Endothelial cell of umbilical vein (primary cell): ENCODE measurements around the gene HOXB7. TPM values are rescaled to one million over a fixed set of nuclear protein-coding genes. Genes with fewer than 3 reads are reported as not detected.

Experiments used
- BruUV-seq: library from RNA; stranded (reverse); fragments of 400-500 nt; replicated peaks from 2 replicates; lab custom pipeline; 2021; lab: Mats Ljungman, UMichigan
- CTCF ChIA-PET: fragments of 300-600, 350-600 bp; sonication (Branson Sonifier 250); formaldehyde crosslinking; loops from one replicate; lab custom pipeline; 2021; ENCODE audit warnings: antibody characterized with exemption, inconsistent platforms; lab: Charles Lee
- POLR2A ChIA-PET: fragments of 300-600, 350-600 bp; sonication (Branson Sonifier 250); formaldehyde crosslinking; loops from one replicate; lab custom pipeline; 2021; ENCODE audit warnings: antibody characterized with exemption, inconsistent platforms; lab: Charles Lee
- DNase-seq: peaks from one replicate; pipeline ENCODE4 v3.0.0-alpha.2; 2011; ENCODE audit warnings: low read depth, low spot score
- FAIRE-seq: peaks from 2 replicates; lab custom pipeline; 2011; peaks lifted over from hg19 to GRCh38; lab: Jason Lieb, UNC
- H2AFZ ChIP-seq: 2 replicates; pipeline ENCODE4 v1.6.0; 2012; ENCODE audit warnings: low read depth, low read length, control low read depth, inconsistent platforms
- H3K27ac ChIP-seq: 2 replicates; pipeline ENCODE4 v1.5.1; 2011; ENCODE audit warnings: low read depth, mild to moderate bottlenecking, control low read depth, low read length, moderate library complexity; ENCODE audit not compliant: insufficient read depth
- H3K27me3 ChIP-seq, 2 experiments: 2 replicates each; pipeline versions ENCODE4 v1.6.0 to v1.6.1; 2011; ENCODE audit warnings: low read length in 2 of 2, mixed read lengths in 1 of 2; ENCODE audit not compliant: control insufficient read depth in 2 of 2, insufficient read depth in 2 of 2
- H3K36me3 ChIP-seq, 2 experiments: 2 replicates in 1 of 2; 3 replicates in 1 of 2; pipeline ENCODE4 v1.5.1; 2011; ENCODE audit warnings: low read length in 2 of 2, mild to moderate bottlenecking in 1 of 2, moderate library complexity in 1 of 2; ENCODE audit not compliant: control insufficient read depth in 2 of 2, insufficient read depth in 2 of 2; ENCODE audit errors: extremely low read depth in 1 of 2
- H3K4me1 ChIP-seq: 3 replicates; pipeline ENCODE4 v1.5.1; 2011; ENCODE audit warnings: mild to moderate bottlenecking, low read length; ENCODE audit not compliant: control insufficient read depth, insufficient read depth; ENCODE audit errors: extremely low read depth
- H3K4me2 ChIP-seq: 2 replicates; pipeline ENCODE4 v1.6.1; 2011; ENCODE audit warnings: low read length, control low read depth, mixed read lengths; ENCODE audit not compliant: insufficient read depth
- H3K4me3 ChIP-seq, 3 experiments: fragments of 200-600 bp in 1 of 3; sonication (generic), shearing (Covaris generic) in 1 of 3; replicated peaks in 1 of 3; 2 replicates each; pipeline ENCODE4 v1.5.1; 2011 to 2016; ENCODE audit warnings: control low read depth in 3 of 3, low read length in 3 of 3, mild to moderate bottlenecking in 2 of 3, inconsistent platforms in 1 of 3, low read depth in 1 of 3, moderate library complexity in 1 of 3; ENCODE audit not compliant: insufficient read depth in 1 of 3
- H3K79me2 ChIP-seq: 2 replicates; pipeline ENCODE4 v1.6.0; 2012; ENCODE audit warnings: low read length, inconsistent platforms; ENCODE audit not compliant: control insufficient read depth, insufficient read depth
- H3K9ac ChIP-seq: replicated peaks from 2 replicates; pipeline ENCODE3; 2011; ENCODE audit warnings: low read length, control low read depth; ENCODE audit not compliant: insufficient read depth; ENCODE audit errors: extremely low read depth
- H3K9me1 ChIP-seq: replicated peaks from 3 replicates; pipeline ENCODE4 v1.6.0; 2011; ENCODE audit warnings: mild to moderate bottlenecking, low read length; ENCODE audit not compliant: control insufficient read depth, insufficient read depth; ENCODE audit errors: extremely low read depth
- H3K9me3 ChIP-seq: replicated peaks from 2 replicates; pipeline ENCODE4 v1.5.1; 2012; ENCODE audit warnings: low read length, inconsistent platforms; ENCODE audit not compliant: control insufficient read depth, insufficient read depth
- H4K20me1 ChIP-seq: replicated peaks from 2 replicates; pipeline ENCODE3; 2011; ENCODE audit warnings: mild to moderate bottlenecking, low read length; ENCODE audit not compliant: control insufficient read depth, insufficient read depth; ENCODE audit errors: extremely low read depth
- EZH2 ChIP-seq: IDR thresholded peaks from 2 replicates; pipeline ENCODE4 v1.6.1; 2012; ENCODE audit warnings: borderline replicate concordance, low read depth, mild to moderate bottlenecking, moderate library complexity, low read length, inconsistent platforms; ENCODE audit not compliant: severe bottlenecking
- MYC ChIP-seq: IDR thresholded peaks from one replicate; pipeline ENCODE4 v1.6.1; 2011; ENCODE audit warnings: mild to moderate bottlenecking, low read depth, low read length
- POLR2A ChIP-seq: IDR thresholded peaks from 2 replicates; pipeline ENCODE4 v1.6.1; 2012; ENCODE audit warnings: low read depth, mild to moderate bottlenecking, control low read depth, low read length
- dilution Hi-C: fragments of 300-500 bp; cut with MboI; formaldehyde crosslinking; loops from one replicate; pipeline ENCODE4 v1.15.0; 2019; ENCODE audit warnings: low sequenced_read_pairs; ENCODE audit not compliant: extremely low pct_ligation_motif_present
- intact Hi-C: fragments of 100-400 bp; cut with micrococcal nuclease; formaldehyde crosslinking; loops from one replicate; pipeline ENCODE4 v1.10.0; 2022
- polyA plus RNA-seq, 4 experiments: library from polyadenylated mRNA; depleted of rRNA in 3 of 4; stranded (reverse) in 3 of 4; unstranded in 1 of 4; fragments of >200 nt; gene quantifications; 2 replicates each; pipeline versions ENCODE4 v1.2.1 to v1.2.3, GENCODE V29; 2011 to 2012; ENCODE audit warnings: missing spikeins in 1 of 4
- total RNA-seq: library from RNA; stranded (reverse); gene quantifications from 2 replicates; pipeline ENCODE4 v1.2.3, GENCODE V29; 2021
- TF ChIP-seq, protein P1 (sequence below), 2 donors: IDR thresholded peaks; 1 replicate in 1 of 2; 2 replicates in 1 of 2; pipeline ENCODE4 v1.5.1; 2011; ENCODE audit warnings: low read length in 2 of 2, mild to moderate bottlenecking in 2 of 2, moderate library complexity in 2 of 2, control low read depth in 1 of 2, inconsistent platforms in 1 of 2, low read depth in 1 of 2; ENCODE audit not compliant: insufficient read depth in 1 of 2; ENCODE audit errors: extremely low read depth in 1 of 2

Gene HOXB7
- total and polyA plus RNA-seq, 2 donors (not counting 3 experiments of a cell fraction or from before 2014, with no cell fraction given) = 23.5 to 24.5 TPM

DNA sequence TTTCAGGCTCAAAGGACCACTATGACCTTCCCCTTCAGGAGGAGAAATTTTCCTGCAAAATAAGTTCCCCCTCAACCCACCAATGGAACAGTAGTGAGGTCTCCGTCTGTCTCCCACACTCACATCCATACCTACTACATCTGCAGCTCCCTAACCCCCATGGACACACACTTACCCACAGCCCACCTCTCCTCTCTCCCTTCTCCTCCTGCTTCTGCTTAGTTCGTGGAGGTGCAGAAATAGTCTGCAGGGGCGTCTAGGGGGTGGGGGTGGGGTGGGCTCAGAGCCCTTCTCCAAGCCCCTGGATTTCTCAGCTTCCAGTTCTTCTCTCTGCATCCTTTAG, 41.6 kb downstream of the HOXB7 start:
- POLR2A ChIA-PET = interaction anchor here (1.0 kb wide), 1 partner anchor 41 kb away, joined by 3 read pairs; no protein-coding TSS in a partner anchor
- CTCF ChIA-PET = interaction anchor here (0.6 to 6.1 kb wide), 6 partner anchors 9 to 77 kb away, joined by 3 to 28 read pairs (median 6); partner anchors contain the start of gene HOXB4
- no peak for TF ChIP-seq EZH2
- TF ChIP-seq, protein P1, sequence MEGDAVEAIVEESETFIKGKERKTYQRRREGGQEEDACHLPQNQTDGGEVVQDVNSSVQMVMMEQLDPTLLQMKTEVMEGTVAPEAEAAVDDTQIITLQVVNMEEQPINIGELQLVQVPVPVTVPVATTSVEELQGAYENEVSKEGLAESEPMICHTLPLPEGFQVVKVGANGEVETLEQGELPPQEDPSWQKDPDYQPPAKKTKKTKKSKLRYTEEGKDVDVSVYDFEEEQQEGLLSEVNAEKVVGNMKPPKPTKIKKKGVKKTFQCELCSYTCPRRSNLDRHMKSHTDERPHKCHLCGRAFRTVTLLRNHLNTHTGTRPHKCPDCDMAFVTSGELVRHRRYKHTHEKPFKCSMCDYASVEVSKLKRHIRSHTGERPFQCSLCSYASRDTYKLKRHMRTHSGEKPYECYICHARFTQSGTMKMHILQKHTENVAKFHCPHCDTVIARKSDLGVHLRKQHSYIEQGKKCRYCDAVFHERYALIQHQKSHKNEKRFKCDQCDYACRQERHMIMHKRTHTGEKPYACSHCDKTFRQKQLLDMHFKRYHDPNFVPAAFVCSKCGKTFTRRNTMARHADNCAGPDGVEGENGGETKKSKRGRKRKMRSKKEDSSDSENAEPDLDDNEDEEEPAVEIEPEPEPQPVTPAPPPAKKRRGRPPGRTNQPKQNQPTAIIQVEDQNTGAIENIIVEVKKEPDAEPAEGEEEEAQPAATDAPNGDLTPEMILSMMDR (IDR thresholded peaks at IDR 0.05; ENCODE audit: extremely low read depth in 1 of 2, insufficient read depth in 1 of 2, low read depth in 1 of 2, low read length in 2 of 2) = no peak
- Histone ChIP-seq H3K79me2 (peaks cover 96% of the 10 kb centered on the region), H3K4me1 (peaks cover 87% of the 10 kb centered on the region), H3K9me3 (no peaks in the 10 kb centered on the region), H3K4me2 (peak overlapping the region; percentile 80), H3K36me3 (peaks cover 0 to 2% of the 10 kb centered on the region in 2 experiments), H3K4me3 (peak overlapping the region; percentile 2 to 60 (median 45)), H4K20me1 (no peaks in the 10 kb centered on the region), H2AFZ (no peak overlapping the region), H3K27ac (peak overlapping the region; percentile 49), H3K9me1 (no peaks in the 10 kb centered on the region), H3K27me3 (no peaks in the 10 kb centered on the region), H3K9ac (peak overlapping the region; percentile 41)
- FAIRE-seq (no peak), DNase-seq (no peak)
- dilution Hi-C loops (no loop called here), intact Hi-C loops (loop anchor here (2.0 kb wide), 1 partner anchor 24 kb away; the partner anchor contains the start of gene HOXB2)
- BruUV-seq = no TSS peak

DNA sequence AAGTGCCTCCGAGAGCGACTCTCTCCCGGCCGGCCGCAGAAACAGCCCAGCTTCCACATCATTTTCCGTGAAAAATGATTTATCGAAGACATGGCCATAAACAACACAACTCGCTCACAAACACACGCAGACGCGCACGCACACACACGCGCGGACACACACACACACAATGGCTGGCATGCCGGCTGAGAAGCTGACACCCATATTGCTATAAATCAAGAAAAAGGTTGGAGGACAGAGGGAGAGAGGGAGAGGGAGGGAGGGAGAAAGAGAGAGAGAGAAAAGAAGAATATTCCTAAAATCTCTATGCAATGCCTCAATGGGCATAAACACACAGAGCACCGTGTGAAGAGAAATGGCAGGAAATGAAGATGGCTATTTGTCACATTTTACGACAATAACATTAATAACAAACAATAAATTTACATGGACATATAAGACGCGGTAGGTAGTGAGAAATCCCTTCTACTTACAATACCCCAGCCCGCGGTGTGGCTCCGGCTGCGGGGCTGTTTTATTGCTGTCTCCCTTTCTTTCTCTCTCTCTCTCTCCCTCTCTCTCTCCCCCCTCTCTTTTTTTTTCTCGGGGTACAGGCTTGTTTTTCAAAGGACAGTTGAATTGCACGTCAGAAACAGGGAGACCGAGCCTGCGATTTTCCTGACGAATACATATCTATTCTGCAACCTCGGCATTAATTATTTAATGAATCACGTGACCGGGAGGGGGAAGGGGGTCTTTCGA, 42.1 kb downstream of the HOXB7 start:
- intact Hi-C loops (loop anchor here (2.0 kb wide), 1 partner anchor 24 kb away; the partner anchor contains the start of gene HOXB2), dilution Hi-C loops (no loop called here)
- H3K4me2 ChIP-seq = peak overlapping the region; percentile 80
- peak; percentile 83 for DNase-seq
- no peaks in the 10 kb centered on the region for H4K20me1 ChIP-seq
- no peak overlapping the region for H2AFZ ChIP-seq
- H3K9me3 ChIP-seq = no peaks in the 10 kb centered on the region
- peak overlapping the region; percentile 49 for H3K27ac ChIP-seq
- CTCF ChIA-PET = interaction anchor here (0.6 to 6.1 kb wide), 11 partner anchors 9 to 353 kb away, joined by 3 to 28 read pairs (median 5); no protein-coding TSS in a partner anchor
- H3K27me3 ChIP-seq = no peaks in the 10 kb centered on the region
- H3K36me3 ChIP-seq = peaks cover 0 to 2% of the 10 kb centered on the region in 2 experiments
- peaks cover 82% of the 10 kb centered on the region for H3K4me1 ChIP-seq
- H3K9me1 ChIP-seq = no peaks in the 10 kb centered on the region
- TF ChIP-seq MYC = no peak
- TF ChIP-seq POLR2A = peak; percentile 46
- POLR2A ChIA-PET = interaction anchor here (1.6 kb wide), 1 partner anchor 22 kb away, joined by 8 read pairs; no protein-coding TSS in a partner anchor
- BruUV-seq = no TSS peak
- H3K79me2 ChIP-seq = peaks cover 92% of the 10 kb centered on the region
- H3K9ac ChIP-seq = peak overlapping the region; percentile 41
- peak overlapping the region; percentile 12 to 60 (median 45) for H3K4me3 ChIP-seq
- FAIRE-seq = no peak
